ENCODE results near the gene LRRC40. TPM values are rescaled to one million over a fixed set of nuclear protein-coding genes. Genes with fewer than 3 reads are reported as not detected.

LRRC40 gene
- polyA plus RNA-seq, 1 experiment: 5.0 TPM

DNA sequence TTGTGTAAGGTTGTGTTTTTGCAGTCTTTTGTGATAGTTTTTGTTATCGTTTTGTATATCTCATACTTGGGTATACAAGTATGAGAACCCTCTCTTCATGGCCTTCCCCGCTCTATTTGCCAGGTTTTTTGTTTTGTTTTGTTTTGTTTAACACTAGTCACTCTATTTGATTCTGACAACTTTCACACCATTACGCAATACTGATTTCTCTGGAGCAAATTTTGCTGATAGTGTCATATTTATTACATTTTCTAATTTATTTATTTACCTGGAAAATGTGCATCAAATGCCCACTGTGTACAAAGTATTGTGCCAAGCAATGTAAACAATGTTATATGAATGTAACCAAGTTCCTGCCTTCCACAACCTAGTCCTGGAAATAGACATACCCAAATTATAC lies 90.1 kb downstream of the LRRC40 start:
- no peak overlapping the region for H3K4me3 ChIP-seq (ENCODE audit: low read depth, low read length)
- no peak for TF ChIP-seq CTCF (IDR thresholded peaks at IDR 0.05; ENCODE audit: insufficient read depth, low read depth, low read length)
- no peaks in the 10 kb centered on the region; the same call in 1 of the 2 replicates for H3K27me3 ChIP-seq (ENCODE audit: control insufficient read depth, insufficient read depth, low read length)
- CTCF ChIA-PET: no interaction called here
- DNase-seq (ENCODE audit: low read depth): no peak
- POLR2A ChIA-PET: no interaction called here
- H3K36me3 ChIP-seq (ENCODE audit: control insufficient read depth, insufficient read depth, low read length): no peaks in the 10 kb centered on the region

- ChIA-PET POLR2A (no interaction called here), CTCF (interaction anchor here (0.9 kb wide), 1 partner anchor 8 kb away, joined by 3 read pairs; no protein-coding TSS in a partner anchor)
- no peak overlapping the region for H3K4me3 ChIP-seq (ENCODE audit: low read depth, low read length)
- H3K36me3 ChIP-seq (ENCODE audit: control insufficient read depth, insufficient read depth, low read length): no peaks in the 10 kb centered on the region
- no peak for DNase-seq (ENCODE audit: low read depth)
- no peak for TF ChIP-seq CTCF (IDR thresholded peaks at IDR 0.05; ENCODE audit: insufficient read depth, low read depth, low read length)
- H3K27me3 ChIP-seq (ENCODE audit: control insufficient read depth, insufficient read depth, low read length): no peaks in the 10 kb centered on the region
Measured at GRCh38 chr1:70112838-70113237, 92.5 kb downstream of the LRRC40 start.

DNA sequence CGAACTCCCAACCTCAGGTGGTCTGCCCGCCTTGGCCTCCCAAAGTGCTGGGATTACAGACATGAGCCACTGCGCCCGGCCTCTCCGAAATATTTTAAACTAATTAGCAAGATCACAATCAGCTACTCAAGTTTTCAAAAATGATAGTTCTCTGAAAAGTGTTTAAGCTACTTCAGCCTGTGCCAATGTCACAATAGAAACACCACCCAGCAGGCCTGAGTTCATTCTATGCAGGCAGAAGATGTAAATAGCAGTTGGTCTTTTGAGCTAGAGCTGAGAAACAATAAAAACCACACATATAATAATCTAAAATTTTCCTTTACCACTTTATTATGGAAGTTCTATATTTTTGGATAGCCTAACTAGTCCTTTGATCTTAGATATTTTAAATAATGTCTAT lies 96.1 kb downstream of the LRRC40 start:
- no peak overlapping the region for H3K4me3 ChIP-seq (ENCODE audit: low read depth, low read length)
- no peak for DNase-seq (ENCODE audit: low read depth)
- CTCF ChIA-PET: interaction anchor here (1.1 kb wide), 1 partner anchor 13 kb away, joined by 3 read pairs; no protein-coding TSS in a partner anchor
- POLR2A ChIA-PET: no interaction called here
- H3K36me3 ChIP-seq (ENCODE audit: control insufficient read depth, insufficient read depth, low read length): no peaks in the 10 kb centered on the region
- no peak for TF ChIP-seq CTCF (IDR thresholded peaks at IDR 0.05; ENCODE audit: insufficient read depth, low read depth, low read length)
- H3K27me3 ChIP-seq (ENCODE audit: control insufficient read depth, insufficient read depth, low read length): no peaks in the 10 kb centered on the region

- H3K36me3 ChIP-seq (ENCODE audit: control insufficient read depth, insufficient read depth, low read length): no peaks in the 10 kb centered on the region
- no peak overlapping the region for H3K4me3 ChIP-seq (ENCODE audit: low read depth, low read length)
- no peak for TF ChIP-seq CTCF (IDR thresholded peaks at IDR 0.05; ENCODE audit: insufficient read depth, low read depth, low read length)
- CTCF ChIA-PET: interaction anchor here (0.6 to 1.1 kb wide), 2 partner anchors 29 to 296 kb away, joined by 3 read pairs; no protein-coding TSS in a partner anchor
- POLR2A ChIA-PET: no interaction called here
- no peak for DNase-seq (ENCODE audit: low read depth)
- H3K27me3 ChIP-seq (ENCODE audit: control insufficient read depth, insufficient read depth, low read length): no peaks in the 10 kb centered on the region
Measured at GRCh38 chr1:70103770-70104169, 101.6 kb downstream of the LRRC40 start.

DNA sequence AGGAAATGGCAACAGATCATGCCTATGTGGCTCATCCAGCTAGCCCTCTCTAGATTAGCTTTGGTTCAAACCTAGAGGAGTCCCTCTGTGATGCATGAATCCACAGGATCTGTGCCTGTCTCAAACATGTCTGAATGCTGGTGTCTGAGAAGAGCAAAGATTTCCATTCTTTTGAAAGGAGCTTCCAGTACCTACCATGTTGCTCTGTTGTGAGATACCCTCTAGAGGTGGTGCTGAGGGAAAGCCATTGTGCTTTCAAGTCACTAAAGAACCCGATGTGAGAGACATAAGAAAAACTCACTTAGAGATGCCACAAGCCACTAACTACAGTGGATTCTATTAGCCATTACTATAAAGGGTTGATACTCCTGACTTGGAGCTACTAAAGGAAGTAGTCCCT lies 103.6 kb downstream of the LRRC40 start:
- Histone ChIP-seq H3K4me3 (ENCODE audit: low read depth, low read length) (no peak overlapping the region), H3K36me3 (ENCODE audit: control insufficient read depth, insufficient read depth, low read length) (no peaks in the 10 kb centered on the region), H3K27me3 (ENCODE audit: control insufficient read depth, insufficient read depth, low read length) (no peaks in the 10 kb centered on the region)
- ChIA-PET POLR2A (no interaction called here), CTCF (no interaction called here)
- TF ChIP-seq CTCF (IDR thresholded peaks at IDR 0.05; ENCODE audit: insufficient read depth, low read depth, low read length): no peak
- no peak for DNase-seq (ENCODE audit: low read depth)

All from BJ (cell line).